Astrocyte of the cerebellum (primary cell): ENCODE data around the gene RTN1.

Source experiments
- DNase-seq: peaks from one replicate; pipeline ENCODE4 v3.0.0-alpha.2; 2011; ENCODE audit warnings: low read depth
- H3K4me3 ChIP-seq: 2 replicates; pipeline ENCODE4 v1.5.1; 2011; ENCODE audit warnings: mild to moderate bottlenecking, low read depth, low read length, moderate library complexity
- CTCF ChIP-seq: IDR thresholded peaks from 2 replicates; pipeline ENCODE4 v1.5.1; 2012; ENCODE audit warnings: low read length, low read depth, moderate library complexity, mild to moderate bottlenecking; ENCODE audit errors: missing control alignments
- in situ Hi-C: cut with HindIII; loops from 2 replicates; pipeline ENCODE4 v1.10.0; 2017; ENCODE audit warnings: low sequenced_read_pairs

Gene RTN1

GRCh38 chr14:59819446-59820088 is 51.0 kb downstream of the RTN1 start:
- no peak overlapping the region for H3K4me3 ChIP-seq
- no peak for TF ChIP-seq CTCF
- no peak for DNase-seq
- in situ Hi-C loops, result no loop called here

- in situ Hi-C loops, result no loop called here
- TF ChIP-seq CTCF, result no peak
- no peak overlapping the region for H3K4me3 ChIP-seq
- no peak for DNase-seq
Observed at GRCh38 chr14:59816941-59817340, 53.6 kb downstream of the RTN1 start.

GRCh38 chr14:59814988-59815387 is 55.6 kb downstream of the RTN1 start:
- no peak overlapping the region for H3K4me3 ChIP-seq
- no peak for TF ChIP-seq CTCF
- in situ Hi-C loops, result no loop called here
- no peak for DNase-seq

GRCh38 chr14:59811815-59812214 is 58.8 kb downstream of the RTN1 start:
- DNase-seq, result no peak
- in situ Hi-C loops, result no loop called here
- no peak overlapping the region for H3K4me3 ChIP-seq
- TF ChIP-seq CTCF, result no peak

GRCh38 chr14:59811073-59811472 is 59.5 kb downstream of the RTN1 start:
- in situ Hi-C loops, result no loop called here
- no peak for DNase-seq
- no peak for TF ChIP-seq CTCF
- H3K4me3 ChIP-seq, result no peak overlapping the region

- in situ Hi-C loops, result no loop called here
- DNase-seq, result no peak
- H3K4me3 ChIP-seq, result no peak overlapping the region
- TF ChIP-seq CTCF, result no peak
Observed at GRCh38 chr14:59803052-59803540, 67.5 kb downstream of the RTN1 start.
